NOMO-1 treated with dmso at 0.1 percent for 144 hours (cell line): ENCODE data around the gene LZTFL1.
"Not testable (repeated sequence)": the region's sequence is repeated elsewhere in the genome, so short reads cannot be mapped to it uniquely, and the experiment has no call there.

Experiments used
- DNase-seq: peaks from one replicate; lab custom pipeline; 2025; ENCODE audit not compliant: unreplicated experiment; lab: John Stamatoyannopoulos, UW

LZTFL1 gene

GRCh38 chr3:45865563-45865962, 23.6 kb upstream of the LZTFL1 start:
- no peak for DNase-seq

GRCh38 chr3:45864760-45865519, 23.0 kb upstream of the LZTFL1 start:
- no peak for DNase-seq

GRCh38 chr3:45861043-45861719, 19.3 kb upstream of the LZTFL1 start:
- DNase-seq: no peak

GRCh38 chr3:45860481-45860880, 18.6 kb upstream of the LZTFL1 start:
- no peak for DNase-seq

- DNase-seq: no peak
Measured at GRCh38 chr3:45858809-45859543, 17.1 kb upstream of the LZTFL1 start.

- not testable (repeated sequence) for DNase-seq
Measured at GRCh38 chr3:45857024-45857423, 15.1 kb upstream of the LZTFL1 start.

GRCh38 chr3:45856323-45856722, 14.4 kb upstream of the LZTFL1 start:
- not testable (repeated sequence) for DNase-seq

- no peak for DNase-seq
Measured at GRCh38 chr3:45852828-45853227, 10.9 kb upstream of the LZTFL1 start.

- DNase-seq: no peak
Measured at GRCh38 chr3:45848392-45848791, 6.5 kb upstream of the LZTFL1 start.

- no peak for DNase-seq
Measured at GRCh38 chr3:45844616-45845015, 2.7 kb upstream of the LZTFL1 start.

- DNase-seq: no peak
Measured at GRCh38 chr3:45842851-45843625, 1.1 kb upstream of the LZTFL1 start.

GRCh38 chr3:45841420-45841756, 531 bp downstream of the LZTFL1 start:
- peak; percentile 28 for DNase-seq

- no peak for DNase-seq
Measured at GRCh38 chr3:45838466-45838865, 3.5 kb downstream of the LZTFL1 start.

- DNase-seq: no peak
Measured at GRCh38 chr3:45832699-45833098, 9.2 kb downstream of the LZTFL1 start.

- no peak for DNase-seq
Measured at GRCh38 chr3:45830121-45830520, 11.8 kb downstream of the LZTFL1 start.

- DNase-seq: no peak
Measured at GRCh38 chr3:45826908-45827307, 15.0 kb downstream of the LZTFL1 start.

- DNase-seq: no peak
Measured at GRCh38 chr3:45826321-45826720, 15.6 kb downstream of the LZTFL1 start.

- DNase-seq: no peak
Measured at GRCh38 chr3:45821127-45821526, 20.8 kb downstream of the LZTFL1 start.

GRCh38 chr3:45819543-45819942, 22.4 kb downstream of the LZTFL1 start:
- no peak for DNase-seq

- DNase-seq: no peak
Measured at GRCh38 chr3:45817831-45818522, 23.9 kb downstream of the LZTFL1 start.

- DNase-seq: no peak
Measured at GRCh38 chr3:45816544-45816943, 25.4 kb downstream of the LZTFL1 start.
